ENCODE measurements around the gene SLC25A26.

The SLC25A26 gene

DNA sequence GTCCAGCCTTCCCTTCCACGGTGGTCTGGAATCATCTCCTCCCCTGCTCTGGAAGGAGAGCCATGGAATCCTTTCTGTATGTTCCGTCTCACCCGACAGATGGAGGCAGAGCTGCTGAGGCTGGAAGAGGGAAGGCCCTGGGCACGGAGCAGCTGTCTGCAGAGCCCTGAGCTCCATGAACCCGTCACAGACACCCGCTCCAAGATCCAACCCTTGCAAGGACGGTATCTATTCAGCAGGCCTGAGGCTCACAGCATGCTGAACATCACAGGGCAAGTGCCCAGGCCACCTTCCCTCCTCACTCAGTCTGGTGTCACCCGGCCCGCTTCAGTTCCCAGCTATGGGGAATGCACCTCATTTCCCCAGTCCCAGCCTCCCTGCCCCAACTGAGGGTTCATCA lies 176.1 kb downstream of the SLC25A26 start:
- no peak for DNase-seq (ENCODE audit: low spot score)

DNA sequence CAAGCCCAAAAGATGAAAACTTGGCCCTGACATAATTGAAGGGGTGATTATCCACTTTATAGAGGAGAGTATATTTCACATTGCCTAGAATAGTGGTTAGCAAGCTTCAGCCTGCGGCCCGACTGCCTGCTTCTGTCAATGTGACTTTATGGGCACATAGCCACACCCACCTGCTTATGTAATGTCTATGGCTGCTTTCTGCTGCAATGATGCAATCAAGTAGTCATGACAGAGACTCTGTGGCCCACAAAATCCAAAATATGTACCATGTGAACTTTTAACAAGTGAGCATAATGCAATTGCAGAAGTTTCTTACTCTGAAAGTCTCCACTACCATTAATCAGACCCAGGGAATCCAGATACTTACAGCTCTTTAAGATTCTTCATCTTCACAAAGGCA lies 176.9 kb downstream of the SLC25A26 start:
- DNase-seq (ENCODE audit: low spot score), result no peak

DNA sequence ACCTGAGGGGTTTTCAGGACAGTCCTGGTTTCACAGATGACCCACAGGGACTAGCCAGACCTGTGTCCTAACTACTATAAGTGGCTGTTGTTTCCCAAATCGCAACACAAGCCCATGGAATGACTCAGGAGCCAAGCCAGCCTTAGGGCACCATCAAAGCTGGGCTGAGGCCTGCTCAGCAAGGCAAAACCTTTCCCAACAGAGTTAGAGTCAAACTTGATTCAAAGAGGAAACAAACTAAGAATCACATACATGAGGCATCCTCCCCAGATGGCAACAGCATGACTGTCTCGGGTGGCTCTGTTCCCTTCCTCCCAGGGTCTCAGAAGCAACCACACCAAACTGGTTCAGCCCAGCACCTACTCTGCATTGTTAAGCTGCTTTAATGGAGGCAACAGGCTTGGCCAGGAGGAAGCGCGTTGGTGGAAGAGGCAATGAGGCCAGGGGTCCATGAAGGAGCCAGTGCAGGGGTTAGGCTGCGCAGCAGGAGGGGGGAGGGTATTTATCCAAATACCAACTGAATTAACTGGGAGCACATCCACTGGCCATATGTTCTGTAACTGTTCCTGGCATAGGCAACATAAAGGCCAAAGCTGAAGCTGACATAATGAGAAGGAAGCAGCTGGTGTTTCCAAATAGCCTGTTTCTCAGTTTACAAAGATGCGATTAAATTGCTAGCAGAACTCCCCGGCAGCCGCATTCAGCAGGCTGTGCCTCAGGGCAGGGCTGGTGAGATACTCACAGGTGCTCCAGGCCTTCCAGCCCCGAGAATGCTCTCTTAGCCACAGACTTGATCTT lies 177.6 kb downstream of the SLC25A26 start:
- DNase-seq (ENCODE audit: low spot score), result no peak

DNA sequence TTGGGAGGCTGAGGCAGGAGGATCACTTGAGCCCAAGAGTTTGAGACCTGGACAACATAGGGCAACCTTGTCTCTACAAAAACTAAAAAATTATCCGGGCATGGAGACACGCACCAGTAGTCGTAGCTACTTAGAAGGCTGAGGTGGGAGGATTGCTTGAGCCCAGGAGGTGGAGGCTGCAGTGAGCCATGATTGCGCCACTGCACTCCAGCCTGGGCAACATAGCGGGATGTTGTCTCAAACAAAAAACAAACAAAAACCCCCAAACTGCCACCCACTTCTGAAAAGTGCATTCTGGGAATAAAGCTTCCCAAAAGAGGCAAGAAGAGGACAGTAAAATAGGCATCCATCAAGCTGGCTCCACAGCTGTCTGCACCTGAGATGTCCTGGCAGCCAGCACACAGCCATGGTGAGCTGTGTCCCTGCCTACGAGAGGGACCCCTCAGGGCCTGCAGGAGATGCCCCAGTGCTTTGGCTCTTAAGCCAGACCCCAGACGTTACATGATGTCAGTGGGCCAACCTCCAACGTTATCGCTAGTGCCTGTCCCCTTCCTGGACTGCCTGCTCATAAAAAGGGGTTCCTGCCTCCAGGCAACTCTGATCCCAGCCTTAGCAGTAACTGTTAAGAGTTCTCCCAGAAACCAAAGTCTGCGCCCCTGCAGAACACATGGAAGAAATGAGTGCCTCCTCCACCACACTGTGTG lies 178.9 kb downstream of the SLC25A26 start:
- no peak for DNase-seq (ENCODE audit: low spot score)

DNA sequence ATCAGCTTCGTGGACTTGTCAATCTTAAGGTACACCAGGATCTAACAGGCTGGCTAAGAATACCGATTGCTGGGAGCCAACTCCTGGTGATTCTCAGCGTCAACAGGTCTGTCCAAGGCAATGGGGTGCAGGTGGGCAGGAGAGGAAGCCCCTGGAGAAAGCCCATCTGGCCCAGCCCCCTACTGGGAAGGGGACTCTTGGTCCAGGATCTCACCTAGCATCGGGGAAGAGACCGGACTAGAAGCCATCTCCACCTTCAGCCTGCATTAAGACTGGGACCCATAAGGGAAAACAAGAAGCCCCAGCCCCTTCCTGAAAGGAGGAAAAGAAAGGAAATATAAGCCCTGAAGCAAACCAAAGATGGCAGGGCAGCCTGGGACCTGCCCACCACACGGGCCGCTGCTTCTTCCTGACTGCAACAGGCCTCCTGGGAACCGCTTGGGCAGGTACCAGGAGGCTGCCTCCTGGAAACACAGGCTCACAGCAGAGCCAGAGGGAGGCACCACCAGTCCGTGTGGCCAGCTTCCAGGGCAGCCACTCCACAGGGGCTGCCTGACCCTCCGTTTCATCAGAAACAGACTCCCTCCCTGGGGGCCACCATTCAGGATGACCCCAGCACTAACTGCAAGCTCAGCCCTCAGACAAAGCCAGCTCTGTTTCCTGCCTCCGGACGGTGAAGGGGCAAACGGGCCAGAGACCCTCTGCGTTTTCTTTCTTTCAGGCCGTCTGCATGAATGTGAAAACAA lies 179.8 kb downstream of the SLC25A26 start:
- DNase-seq (ENCODE audit: low spot score), result no peak

DNA sequence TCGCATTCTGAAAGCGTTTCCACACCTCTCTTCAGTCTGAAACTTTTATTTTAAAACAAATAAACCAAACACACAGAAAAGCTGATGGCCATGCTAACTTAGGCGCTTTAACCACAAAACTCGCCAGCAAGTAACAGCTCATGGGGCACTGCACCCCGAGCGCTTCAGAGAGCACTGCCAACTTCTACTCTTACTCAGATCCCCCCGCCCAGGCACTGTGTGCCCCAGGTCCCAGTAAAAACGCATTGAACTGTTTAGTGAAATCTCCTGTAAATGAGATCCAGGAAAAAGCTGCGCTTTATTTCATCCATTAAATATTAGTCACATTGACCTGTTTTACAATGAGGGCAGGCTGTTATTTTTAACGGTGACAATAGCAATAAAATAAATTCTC lies 180.4 kb downstream of the SLC25A26 start:
- DNase-seq (ENCODE audit: low spot score), result no peak

DNA sequence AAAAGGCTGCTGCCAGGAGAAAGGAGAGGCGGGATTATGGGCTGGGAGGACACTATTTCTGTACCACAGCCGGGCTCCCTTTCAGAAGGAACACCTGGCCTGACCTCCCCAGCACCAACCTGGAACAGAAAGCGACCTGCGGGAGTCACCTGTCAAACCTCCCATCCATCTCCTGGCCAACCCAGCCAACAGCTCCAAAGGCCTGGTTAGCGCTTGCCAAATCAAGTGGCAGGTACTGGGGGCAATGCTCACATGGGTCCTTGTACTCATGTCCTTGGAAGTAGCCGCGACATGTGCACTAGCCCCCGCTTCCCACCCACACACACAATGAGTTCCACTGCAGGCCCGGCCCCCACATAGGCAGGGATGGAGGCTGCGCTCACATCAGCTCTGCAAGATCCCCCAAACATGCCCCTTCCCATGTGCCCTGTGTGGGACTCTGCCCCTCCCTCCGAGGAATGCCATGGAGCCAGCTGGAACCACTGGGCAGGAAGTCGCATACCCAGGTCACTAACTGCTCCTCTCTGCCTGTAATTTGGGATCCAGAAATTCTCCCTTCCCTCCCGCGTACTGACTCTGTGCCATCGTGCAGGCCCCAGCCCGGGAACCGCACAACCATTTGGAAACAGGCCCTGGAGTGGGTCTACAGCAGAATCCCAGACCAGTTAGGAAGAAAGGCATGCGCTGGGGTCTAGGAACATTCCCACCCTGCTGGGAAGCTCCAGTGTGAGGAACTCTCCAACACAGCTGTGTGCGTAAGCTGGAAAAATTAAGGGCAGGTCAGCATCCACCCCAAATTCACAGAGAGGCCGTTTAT lies 181.1 kb downstream of the SLC25A26 start:
- no peak for DNase-seq (ENCODE audit: low spot score)

DNA sequence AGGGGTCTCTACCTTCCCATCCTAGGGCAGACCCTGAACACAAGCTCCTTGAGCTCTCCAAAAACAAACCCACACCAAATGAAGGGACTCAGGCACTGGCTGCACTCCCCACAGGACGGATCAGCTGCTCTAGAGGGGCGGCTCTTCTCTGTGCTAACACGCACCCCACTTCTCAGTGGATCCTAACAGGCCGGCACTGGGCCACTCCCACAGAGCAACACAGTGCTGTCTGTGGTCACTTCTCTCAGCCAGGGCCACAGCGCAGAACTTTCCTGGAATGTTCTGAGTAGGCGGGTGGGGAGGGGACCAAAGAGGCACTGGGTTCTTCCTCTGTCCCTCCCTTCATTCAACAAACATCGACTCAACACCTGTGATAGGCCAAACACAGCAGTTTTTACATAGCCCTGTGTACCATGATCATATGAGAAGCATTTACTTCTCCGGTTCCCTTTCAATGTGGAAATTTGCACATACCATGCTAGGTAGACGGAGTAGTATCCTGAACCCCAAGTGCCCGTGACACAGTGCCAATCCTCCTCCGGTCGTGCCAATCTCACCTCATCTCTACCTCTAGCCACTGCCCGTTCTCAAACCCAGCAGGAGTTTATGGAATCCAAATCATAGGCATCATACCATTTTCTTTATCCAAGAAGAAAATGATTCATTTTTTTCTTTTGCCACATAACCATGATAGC lies 181.9 kb downstream of the SLC25A26 start:
- no peak for DNase-seq (ENCODE audit: low spot score)

DNA sequence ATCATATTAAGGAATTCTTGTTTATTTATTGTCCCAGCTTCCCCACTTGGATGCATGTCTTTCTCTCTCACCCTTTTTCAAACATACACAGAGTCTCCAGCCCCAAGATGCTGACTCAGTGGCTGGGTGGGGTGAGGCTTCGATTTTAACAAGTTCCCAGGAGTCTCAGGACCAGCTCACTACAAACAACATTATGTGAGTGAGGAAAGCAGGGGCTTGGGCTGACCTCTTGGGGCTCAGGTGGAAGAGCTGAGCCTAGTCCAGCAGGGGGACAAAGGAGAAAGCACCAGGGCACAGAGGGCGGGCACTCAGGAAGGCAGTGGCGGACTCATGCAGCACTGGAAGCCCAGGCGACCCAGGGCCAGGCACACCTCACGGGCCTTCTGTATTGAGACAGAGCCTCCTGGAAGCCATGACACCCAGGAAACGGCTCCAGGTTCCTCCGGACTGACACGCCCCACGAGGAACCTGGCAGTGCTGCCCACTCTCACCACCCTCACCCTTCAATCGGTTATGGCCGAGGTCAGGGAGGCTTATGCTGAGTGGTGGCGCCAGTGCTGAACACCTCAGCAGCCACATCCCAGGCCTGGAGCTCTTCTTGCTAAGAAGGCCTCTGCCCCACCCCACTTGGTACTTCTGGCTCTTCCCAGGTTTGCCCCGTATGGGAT lies 182.7 kb downstream of the SLC25A26 start:
- no peak for DNase-seq (ENCODE audit: low spot score)

DNA sequence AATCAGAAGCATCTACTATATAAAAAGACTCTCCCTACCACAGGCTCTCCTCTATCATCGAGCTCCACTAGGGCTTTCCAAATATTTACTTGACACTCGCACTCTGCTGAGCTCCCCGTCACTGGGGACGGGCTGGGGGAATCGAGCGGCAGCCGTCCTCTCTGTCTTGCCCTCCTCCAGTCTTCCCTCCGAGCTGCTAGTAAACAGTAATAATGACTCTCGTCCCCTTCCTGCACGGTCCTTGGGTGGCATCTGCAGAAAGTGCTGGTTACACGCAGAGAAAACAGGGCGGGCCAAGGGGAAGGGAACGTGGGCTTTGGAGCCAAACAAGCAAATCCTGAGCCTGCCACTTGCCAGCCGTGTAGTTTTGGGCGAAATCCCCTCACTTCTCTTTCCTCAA lies 183.4 kb downstream of the SLC25A26 start:
- no peak for DNase-seq (ENCODE audit: low spot score)

DNA sequence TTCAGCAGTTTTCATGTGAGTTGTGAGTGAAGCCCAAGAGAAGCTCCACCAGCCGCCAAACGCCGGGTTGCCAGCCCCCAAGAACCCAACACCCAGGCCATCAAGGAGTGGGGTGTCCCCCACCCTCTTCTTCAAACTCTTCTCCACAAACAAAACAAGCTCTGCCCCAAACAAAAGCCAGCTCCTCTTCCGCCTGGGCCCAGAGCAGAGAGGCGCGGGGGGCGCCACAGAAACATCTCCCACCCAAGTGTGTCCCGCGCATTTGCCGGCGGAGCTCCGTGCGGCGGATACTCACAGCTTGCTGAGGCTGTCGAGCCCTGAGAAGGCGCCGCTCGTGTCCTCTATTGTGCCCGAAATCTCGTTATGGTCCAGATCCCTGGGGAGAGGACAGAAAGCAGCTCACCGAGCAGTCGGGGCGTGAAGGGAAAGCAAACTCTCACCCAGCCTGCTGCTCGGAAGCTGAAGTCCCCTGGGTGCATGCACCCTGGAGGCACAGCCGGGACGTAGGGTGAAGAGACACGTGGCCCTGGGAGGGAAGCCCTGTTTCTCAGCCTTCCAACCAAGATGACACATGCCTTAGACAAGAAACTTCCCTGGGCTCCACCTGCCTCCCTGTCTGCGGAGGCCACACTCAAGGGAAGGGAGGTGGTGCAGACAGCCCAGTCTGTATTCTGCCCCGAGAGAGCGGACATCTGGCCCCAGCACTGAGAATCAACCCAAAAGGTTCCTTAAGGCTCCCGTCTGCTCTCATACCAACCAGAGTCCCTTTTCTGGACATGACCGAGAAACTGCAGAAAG lies 184.3 kb downstream of the SLC25A26 start:
- no peak for DNase-seq (ENCODE audit: low spot score)

DNA sequence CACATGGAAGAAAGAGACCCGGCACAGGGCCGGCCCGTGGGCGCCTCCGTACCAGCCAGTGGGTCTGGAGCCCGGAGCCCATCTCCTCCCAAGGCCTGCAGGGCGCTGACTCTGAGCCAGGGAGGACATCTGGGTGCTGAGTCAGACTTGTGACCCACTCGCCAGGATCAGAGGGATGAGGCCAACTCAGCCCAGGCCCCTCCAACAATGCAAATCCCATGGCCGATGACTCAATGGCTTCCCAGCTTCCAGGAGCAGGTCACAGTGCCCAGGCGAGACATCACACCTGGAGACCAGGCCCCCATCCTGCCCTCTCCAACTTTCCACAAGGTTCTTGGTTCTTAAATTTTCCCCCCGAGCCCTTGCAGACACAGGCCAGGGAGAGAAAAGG lies 184.9 kb downstream of the SLC25A26 start:
- no peak for DNase-seq (ENCODE audit: low spot score)

DNA sequence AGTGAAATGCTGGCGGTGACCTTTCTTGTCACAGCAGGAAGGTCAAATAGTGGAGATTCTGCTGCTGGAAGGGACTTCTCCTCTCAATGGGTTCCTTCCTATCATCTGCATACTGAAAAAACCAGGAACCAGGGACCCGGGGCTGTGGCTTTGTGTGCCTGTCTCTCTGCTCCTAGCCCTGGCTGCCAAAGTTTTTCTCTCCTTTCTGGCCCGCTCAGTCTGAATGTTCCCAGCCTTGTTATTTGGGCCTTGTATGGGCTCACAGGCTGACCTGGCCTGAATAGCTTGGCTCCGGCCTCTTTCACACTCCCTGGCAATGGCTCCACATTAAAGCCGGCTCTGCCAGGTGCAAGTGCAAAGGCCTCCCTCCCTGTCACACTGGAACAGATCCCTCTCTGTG lies 185.4 kb downstream of the SLC25A26 start:
- no peak for DNase-seq (ENCODE audit: low spot score)

DNA sequence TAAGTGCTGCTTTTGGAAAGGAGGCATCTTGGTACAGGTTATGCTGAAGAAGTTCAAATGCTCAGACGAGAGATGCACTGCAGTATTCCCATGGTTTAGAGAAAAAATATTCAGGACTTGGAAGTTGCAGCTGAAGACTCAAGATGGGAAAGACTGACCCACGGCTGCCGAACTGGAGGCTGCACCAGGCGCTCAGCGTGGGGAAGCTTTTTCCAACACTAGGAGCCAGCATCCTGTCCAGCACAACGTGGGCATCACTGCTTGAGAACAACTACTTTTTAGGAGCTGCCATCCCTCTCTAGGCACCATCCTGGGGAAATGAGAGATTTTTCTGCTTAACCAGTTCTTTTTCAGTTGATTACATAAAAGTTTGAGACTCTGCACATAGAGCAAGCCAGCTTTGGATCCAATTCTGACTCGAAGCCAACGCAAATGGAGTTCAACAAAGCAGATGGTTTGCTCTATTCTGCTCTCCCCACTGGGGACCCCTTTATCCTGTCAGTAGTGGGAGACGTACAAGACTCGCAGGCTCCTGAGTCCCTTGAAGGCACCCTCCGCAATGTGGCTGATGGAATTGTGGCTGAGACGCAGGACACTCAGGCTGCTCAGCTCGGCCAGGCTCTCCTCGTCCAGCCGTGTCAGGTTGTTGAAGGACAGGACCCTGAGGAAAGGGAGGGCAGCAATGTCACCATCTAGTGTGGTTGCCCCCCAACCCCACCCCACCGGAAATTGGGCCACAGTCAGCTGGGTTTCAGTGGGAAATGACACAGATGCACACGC lies 186.2 kb downstream of the SLC25A26 start:
- no peak for DNase-seq (ENCODE audit: low spot score)

DNA sequence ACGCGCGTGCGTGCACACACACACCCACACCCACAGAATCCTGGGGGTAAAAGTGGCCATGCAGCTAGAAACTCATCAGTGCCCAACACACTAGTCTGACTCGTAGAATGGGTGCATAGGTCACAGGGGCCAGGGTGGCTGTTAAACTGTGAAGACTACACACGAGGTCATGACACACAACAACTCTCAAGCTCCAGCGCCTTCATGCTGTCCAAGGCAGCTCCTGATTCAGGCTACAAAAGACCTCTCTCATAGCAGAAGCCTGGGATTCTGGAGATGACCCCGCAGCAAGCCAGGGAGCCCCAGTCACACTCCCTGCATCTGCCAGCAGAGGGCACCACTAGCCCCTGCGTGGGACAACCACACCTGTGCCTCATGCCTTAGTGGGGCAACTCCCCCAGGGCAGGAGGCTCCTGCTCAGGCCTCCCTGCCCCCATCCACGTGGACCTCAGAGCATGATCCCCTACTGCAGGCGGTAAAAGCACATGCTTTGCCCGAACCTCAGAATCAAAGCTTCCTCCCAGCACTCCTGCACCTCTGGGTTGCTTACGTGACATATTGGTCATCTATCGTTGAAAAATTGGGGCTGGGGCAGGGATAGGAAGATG lies 186.9 kb downstream of the SLC25A26 start:
- peak; percentile 93 for DNase-seq (ENCODE audit: low spot score)

DNA sequence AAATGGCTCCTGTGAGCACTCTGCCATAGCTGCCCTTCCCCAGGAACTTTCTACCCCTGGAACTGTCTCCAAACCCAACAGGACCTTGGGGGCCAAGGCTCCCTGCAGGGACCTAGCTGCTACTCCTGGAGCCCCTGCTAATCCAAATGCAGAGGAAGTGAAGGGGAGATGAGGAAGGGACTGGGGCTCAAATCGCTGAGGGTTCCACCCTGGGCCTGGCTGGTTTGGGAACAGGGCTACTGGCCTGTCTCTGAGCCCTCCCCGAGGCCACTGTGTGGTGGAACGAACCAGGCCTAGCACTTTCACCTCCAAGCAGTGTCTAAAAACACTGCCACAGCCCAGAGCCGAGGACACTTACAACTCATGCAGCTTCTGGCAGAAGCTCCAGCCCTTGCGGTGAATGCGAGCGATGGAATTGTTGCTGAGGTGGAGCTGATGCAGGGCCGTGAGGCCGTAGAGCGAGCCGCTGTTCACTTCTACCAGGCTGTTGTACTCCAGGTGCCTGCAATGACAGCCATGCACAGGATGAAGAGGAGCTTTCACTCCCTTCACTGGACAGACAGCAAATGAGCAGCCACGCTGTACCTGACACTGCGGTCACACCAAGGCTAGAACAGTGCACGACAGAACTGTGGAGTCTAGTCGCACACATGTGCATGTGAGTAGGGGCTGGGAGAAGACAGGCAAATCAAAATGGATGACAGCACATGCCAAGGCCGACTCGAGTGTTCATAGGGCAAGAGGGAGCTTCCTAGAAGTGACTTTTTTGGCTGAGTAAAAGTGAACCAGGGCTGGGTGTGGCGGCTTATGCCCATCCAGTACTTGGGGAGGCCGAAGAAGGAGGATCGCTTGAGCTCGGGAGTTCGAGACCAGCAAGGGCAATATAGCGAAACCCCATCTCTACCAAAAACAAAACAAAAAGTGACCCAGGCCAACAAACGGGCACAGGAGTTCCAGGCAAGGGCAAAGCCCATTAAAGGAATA lies 189.3 kb downstream of the SLC25A26 start:
- no peak for DNase-seq (ENCODE audit: low spot score)

DNA sequence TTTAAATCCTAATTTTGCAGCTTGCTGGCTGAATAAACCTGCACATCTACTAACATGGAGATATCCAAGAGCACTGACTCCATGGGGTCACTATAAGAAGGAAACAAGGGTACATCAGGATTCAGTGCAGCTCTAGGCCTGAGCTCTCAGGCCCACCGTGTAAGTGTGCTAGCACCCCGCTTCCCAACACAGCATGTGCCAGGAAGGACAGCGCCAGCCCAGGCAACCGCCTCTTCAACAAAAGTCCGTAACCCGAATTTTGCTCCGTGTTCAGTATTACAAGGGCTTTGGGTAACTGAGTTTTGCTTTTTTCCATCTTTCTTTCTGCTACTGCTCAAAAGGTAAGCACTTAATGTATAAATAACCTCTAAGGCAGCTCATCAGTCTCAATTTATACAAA lies 190.2 kb downstream of the SLC25A26 start:
- no peak for DNase-seq (ENCODE audit: low spot score)

DNA sequence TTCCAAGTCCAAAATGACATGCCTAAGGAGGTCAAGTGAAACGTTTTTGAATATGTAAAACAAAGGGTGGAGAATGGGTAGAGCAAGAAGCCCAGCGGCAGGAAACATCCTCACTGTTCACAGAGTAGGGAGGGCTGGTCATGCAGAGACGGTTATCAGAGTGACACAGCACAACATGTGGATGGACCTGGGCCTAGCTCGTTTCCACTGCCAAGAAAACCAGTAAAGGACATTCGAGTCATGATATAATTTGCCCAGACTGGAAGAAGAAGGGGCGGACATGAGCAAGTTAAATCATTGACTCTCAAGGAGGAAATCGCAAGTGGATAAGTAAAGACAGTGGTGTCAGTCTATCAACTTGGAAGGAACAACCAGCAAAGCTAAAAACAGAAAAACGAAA lies 190.7 kb downstream of the SLC25A26 start:
- DNase-seq (ENCODE audit: low spot score), result no peak

Measured in iPS-NIHi11 (cell line).